OCI-LY7 (cell line): ENCODE measurements around the gene ZNRF2. TPM values are rescaled to one million over a fixed set of nuclear protein-coding genes. Genes with fewer than 3 reads are reported as not detected.
"Not testable (repeated sequence)": the region's sequence is repeated elsewhere in the genome, so short reads cannot be mapped to it uniquely, and the experiment has no call there.

ENCODE experiments used
- BruUV-seq: library from RNA; stranded (reverse); fragments of 400-500 nt; replicated peaks from 2 replicates; lab custom pipeline; 2021; lab: Mats Ljungman, UMichigan
- CTCF ChIA-PET: fragments of 300-600 bp; sonication (Branson Sonifier 250); formaldehyde crosslinking; loops from one replicate; lab custom pipeline; 2022; ENCODE audit warnings: antibody characterized with exemption; ENCODE audit not compliant: unreplicated experiment; lab: Charles Lee
- POLR2A ChIA-PET: fragments of 300-600 bp; sonication (Branson Sonifier 250); formaldehyde crosslinking; loops from one replicate; lab custom pipeline; 2022; ENCODE audit warnings: antibody characterized with exemption; lab: Charles Lee
- DNase-seq: peaks from one replicate; pipeline ENCODE4 v3.0.0-alpha.2; 2015; ENCODE audit warnings: low spot score
- H2AFZ ChIP-seq: fragments of 200-600 bp; sonication (generic), shearing (Covaris generic); 2 replicates; pipeline ENCODE4 v1.6.1; 2014; ENCODE audit warnings: mild to moderate bottlenecking, antibody characterized with exemption, low read length, moderate library complexity
- H3K27ac ChIP-seq: fragments of 200-600 bp; sonication (generic); 2 replicates; pipeline ENCODE4 v1.5.1; 2014; ENCODE audit warnings: mixed run types, low read depth, mild to moderate bottlenecking, moderate library complexity, low read length, inconsistent platforms; ENCODE audit not compliant: poor library complexity, severe bottlenecking
- H3K36me3 ChIP-seq: fragments of 200-600 bp; sonication (generic); 2 replicates; pipeline ENCODE4 v1.6.1; 2014; ENCODE audit warnings: mild to moderate bottlenecking, antibody characterized with exemption, low read length, moderate library complexity, mixed read lengths; ENCODE audit not compliant: insufficient read depth
- H3K4me1 ChIP-seq: fragments of 200-600 bp; sonication (generic); 2 replicates; pipeline ENCODE4 v1.5.1; 2014; ENCODE audit warnings: mild to moderate bottlenecking, low read length; ENCODE audit not compliant: insufficient read depth, poor library complexity, severe bottlenecking
- H3K4me2 ChIP-seq: fragments of 200-600 bp; sonication (generic); 2 replicates; pipeline ENCODE4 v1.6.1; 2014; ENCODE audit warnings: mild to moderate bottlenecking, low read length
- H3K4me3 ChIP-seq: fragments of 200-600 bp; sonication (generic); 2 replicates; pipeline ENCODE4 v1.5.1; 2014; ENCODE audit warnings: mild to moderate bottlenecking, low read depth, low read length; ENCODE audit not compliant: poor library complexity, severe bottlenecking
- H3K79me2 ChIP-seq: fragments of 200-600 bp; sonication (generic); 2 replicates; pipeline ENCODE4 v1.6.1; 2016; ENCODE audit warnings: low read depth, mild to moderate bottlenecking, low read length, moderate library complexity, mixed read lengths; ENCODE audit not compliant: insufficient read depth
- H3K9me2 ChIP-seq: fragments of 200-600 bp; sonication (generic); 2 replicates; pipeline ENCODE4 v1.6.1; 2016; ENCODE audit warnings: mild to moderate bottlenecking, low read length, mixed read lengths; ENCODE audit not compliant: insufficient read depth
- H3K9me3 ChIP-seq: fragments of 200-600 bp; sonication (generic); 2 replicates; pipeline ENCODE4 v1.6.1; 2014; ENCODE audit warnings: mild to moderate bottlenecking, mixed run types, low read length, mixed read lengths
- H4K20me1 ChIP-seq: fragments of 200-600 bp; sonication (generic); 2 replicates; pipeline ENCODE4 v1.6.1; 2014; ENCODE audit warnings: mild to moderate bottlenecking, antibody characterized with exemption, low read length, moderate library complexity, mixed read lengths; ENCODE audit not compliant: insufficient read depth
- EZH2phosphoT487 ChIP-seq: fragments of 200-600 bp; sonication (generic); IDR thresholded peaks from 2 replicates; pipeline ENCODE4 v1.6.1; 2018; ENCODE audit warnings: low read depth, borderline replicate concordance, mild to moderate bottlenecking, mixed run types, antibody characterized with exemption, low read length, moderate library complexity, mixed read lengths
- intact Hi-C: fragments of 100-400 bp; cut with micrococcal nuclease; formaldehyde crosslinking; loops from one replicate; pipeline ENCODE4 v1.10.0; 2022; ENCODE audit not compliant: unreplicated experiment
- total RNA-seq, 2 experiments: library from RNA; depleted of rRNA in 1 of 2; stranded (reverse); fragments of >200 nt in 1 of 2; shearing (Covaris generic) in 1 of 2; gene quantifications; 2 replicates each; pipeline ENCODE4 v1.2.3, GENCODE V29; 2014 to 2022
- TF ChIP-seq, protein P1 (sequence below): fragments of 200-600 bp; sonication (generic); conservative IDR thresholded peaks from 2 replicates; pipeline ENCODE4 v1.5.1; 2014; ENCODE audit warnings: mild to moderate bottlenecking, antibody characterized with exemption, low read length, moderate library complexity, mixed read lengths

ZNRF2 gene
- total RNA-seq, 2 experiments from 2014 or later = 21.2 to 24.7 TPM

DNA sequence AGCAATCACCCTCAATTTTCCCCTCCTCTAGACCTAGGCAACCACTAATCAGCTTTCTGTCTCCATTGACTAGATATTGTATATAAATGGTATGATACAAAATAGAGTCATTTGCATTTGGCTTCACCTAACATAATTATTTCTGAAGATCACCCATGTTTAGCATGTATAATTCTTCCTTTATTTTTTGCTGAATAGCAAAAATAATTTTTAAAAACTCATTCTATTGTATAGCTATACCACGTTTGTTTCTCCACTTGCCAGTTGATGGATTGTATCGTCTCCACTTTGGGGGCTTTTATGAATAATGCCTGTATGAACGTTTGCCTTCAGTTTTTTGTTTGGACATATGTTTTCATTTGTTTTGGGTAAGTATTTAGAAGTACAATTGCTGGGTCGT lies 95.3 kb downstream of the ZNRF2 start:
- Histone ChIP-seq H3K27ac (no peak overlapping the region), H3K9me2 (no peaks in the 10 kb centered on the region), H4K20me1 (no peaks in the 10 kb centered on the region), H3K4me2 (no peak overlapping the region), H3K9me3 (no peaks in the 10 kb centered on the region), H3K79me2 (no peaks in the 10 kb centered on the region), H2AFZ (no peak overlapping the region), H3K4me1 (no peaks in the 10 kb centered on the region), H3K36me3 (no peaks in the 10 kb centered on the region), H3K4me3 (no peak overlapping the region)
- intact Hi-C loops = no loop called here
- TF ChIP-seq, protein P1, sequence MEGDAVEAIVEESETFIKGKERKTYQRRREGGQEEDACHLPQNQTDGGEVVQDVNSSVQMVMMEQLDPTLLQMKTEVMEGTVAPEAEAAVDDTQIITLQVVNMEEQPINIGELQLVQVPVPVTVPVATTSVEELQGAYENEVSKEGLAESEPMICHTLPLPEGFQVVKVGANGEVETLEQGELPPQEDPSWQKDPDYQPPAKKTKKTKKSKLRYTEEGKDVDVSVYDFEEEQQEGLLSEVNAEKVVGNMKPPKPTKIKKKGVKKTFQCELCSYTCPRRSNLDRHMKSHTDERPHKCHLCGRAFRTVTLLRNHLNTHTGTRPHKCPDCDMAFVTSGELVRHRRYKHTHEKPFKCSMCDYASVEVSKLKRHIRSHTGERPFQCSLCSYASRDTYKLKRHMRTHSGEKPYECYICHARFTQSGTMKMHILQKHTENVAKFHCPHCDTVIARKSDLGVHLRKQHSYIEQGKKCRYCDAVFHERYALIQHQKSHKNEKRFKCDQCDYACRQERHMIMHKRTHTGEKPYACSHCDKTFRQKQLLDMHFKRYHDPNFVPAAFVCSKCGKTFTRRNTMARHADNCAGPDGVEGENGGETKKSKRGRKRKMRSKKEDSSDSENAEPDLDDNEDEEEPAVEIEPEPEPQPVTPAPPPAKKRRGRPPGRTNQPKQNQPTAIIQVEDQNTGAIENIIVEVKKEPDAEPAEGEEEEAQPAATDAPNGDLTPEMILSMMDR = no peak
- TF ChIP-seq EZH2phosphoT487 = no peak
- DNase-seq = no peak
- BruUV-seq = no TSS peak
- POLR2A ChIA-PET = interaction anchor here (0.7 to 2.0 kb wide), 3 partner anchors 17 to 266 kb away, joined by 3 to 5 read pairs (median 3); no protein-coding TSS in a partner anchor
- CTCF ChIA-PET = no interaction called here

DNA sequence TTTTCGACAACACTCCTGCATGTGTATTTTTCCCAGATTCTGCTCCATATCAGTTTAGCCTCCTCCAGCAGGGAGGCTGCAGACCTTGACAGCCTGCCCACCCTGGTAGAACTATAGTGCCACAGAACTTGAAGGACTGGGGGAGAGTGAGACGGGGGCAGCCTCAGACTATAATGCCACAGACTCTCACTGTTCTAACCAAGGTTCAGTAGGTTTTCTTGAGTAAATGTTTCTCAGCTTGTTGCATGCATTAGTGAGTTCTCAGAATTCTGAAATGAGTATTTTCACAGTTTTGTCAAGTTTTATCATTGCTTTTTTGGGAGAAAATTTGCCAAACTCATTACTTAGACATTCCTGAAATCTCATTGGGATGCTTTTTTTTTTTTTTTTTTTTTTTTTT lies 95.9 kb downstream of the ZNRF2 start:
- Histone ChIP-seq H3K4me1 (no peaks in the 10 kb centered on the region), H3K4me3 (no peak overlapping the region), H2AFZ (no peak overlapping the region), H3K79me2 (no peaks in the 10 kb centered on the region), H3K9me3 (no peaks in the 10 kb centered on the region), H3K27ac (no peak overlapping the region), H4K20me1 (no peaks in the 10 kb centered on the region), H3K9me2 (no peaks in the 10 kb centered on the region), H3K4me2 (no peak overlapping the region), H3K36me3 (no peaks in the 10 kb centered on the region)
- POLR2A ChIA-PET = interaction anchor here (0.7 to 2.0 kb wide), 3 partner anchors 16 to 266 kb away, joined by 3 to 5 read pairs (median 3); no protein-coding TSS in a partner anchor
- no peak for DNase-seq
- CTCF ChIA-PET = no interaction called here
- no TSS peak for BruUV-seq
- intact Hi-C loops = no loop called here
- TF ChIP-seq, protein P1 = no peak
- TF ChIP-seq EZH2phosphoT487 = no peak

DNA sequence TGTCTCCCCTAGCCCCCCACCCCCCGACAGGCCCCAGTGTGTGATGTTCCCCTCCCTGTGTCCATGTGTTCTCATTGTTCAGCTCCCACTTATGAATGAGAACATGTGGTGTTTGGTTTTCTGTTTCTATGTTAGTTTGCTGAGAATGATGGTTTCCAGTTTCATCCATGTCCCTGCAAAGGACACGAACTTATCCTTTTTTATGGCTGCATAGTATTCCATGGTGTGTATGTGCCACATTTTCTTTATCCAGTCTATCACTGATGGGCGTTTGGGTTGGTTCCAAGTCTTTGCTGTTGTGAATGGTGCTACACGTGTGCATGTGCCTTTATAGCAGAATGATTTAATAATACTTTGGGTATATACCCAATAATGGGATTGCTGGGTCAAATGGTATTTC lies 96.4 kb downstream of the ZNRF2 start:
- H4K20me1 ChIP-seq, intact Hi-C loops, POLR2A ChIA-PET, H3K9me2 ChIP-seq, DNase-seq, H3K27ac ChIP-seq, H3K4me3 ChIP-seq, H3K9me3 ChIP-seq, CTCF ChIA-PET, H2AFZ ChIP-seq, BruUV-seq, H3K4me2 ChIP-seq, H3K36me3 ChIP-seq, H3K79me2 ChIP-seq, H3K4me1 ChIP-seq: not testable (repeated sequence)
